Measurements from ENCODE around the gene ATXN7L1.
"Not testable (repeated sequence)": the region's sequence is repeated elsewhere in the genome, so short reads cannot be mapped to it uniquely, and the experiment has no call there.

DNA sequence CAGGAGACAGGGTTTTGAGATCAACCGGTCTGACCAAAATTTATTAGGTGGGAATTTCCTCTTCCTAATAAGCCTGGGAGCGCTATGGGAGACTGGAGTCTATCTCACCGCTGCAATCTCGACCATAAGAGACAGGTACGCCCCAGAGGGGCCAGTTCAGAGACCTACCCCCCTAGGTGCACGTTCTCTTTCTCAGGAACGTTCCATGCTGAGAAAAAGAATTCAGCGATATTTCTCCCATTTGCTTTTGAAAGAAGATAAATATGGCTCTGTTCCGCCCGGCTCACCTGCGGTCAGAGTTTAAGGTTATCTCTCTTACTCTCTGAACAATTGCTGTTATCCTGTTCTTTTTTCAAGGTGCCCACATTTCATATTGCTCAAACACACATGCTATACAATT, 179.2 kb downstream of the ATXN7L1 start:
- TF ChIP-seq, protein P1, sequence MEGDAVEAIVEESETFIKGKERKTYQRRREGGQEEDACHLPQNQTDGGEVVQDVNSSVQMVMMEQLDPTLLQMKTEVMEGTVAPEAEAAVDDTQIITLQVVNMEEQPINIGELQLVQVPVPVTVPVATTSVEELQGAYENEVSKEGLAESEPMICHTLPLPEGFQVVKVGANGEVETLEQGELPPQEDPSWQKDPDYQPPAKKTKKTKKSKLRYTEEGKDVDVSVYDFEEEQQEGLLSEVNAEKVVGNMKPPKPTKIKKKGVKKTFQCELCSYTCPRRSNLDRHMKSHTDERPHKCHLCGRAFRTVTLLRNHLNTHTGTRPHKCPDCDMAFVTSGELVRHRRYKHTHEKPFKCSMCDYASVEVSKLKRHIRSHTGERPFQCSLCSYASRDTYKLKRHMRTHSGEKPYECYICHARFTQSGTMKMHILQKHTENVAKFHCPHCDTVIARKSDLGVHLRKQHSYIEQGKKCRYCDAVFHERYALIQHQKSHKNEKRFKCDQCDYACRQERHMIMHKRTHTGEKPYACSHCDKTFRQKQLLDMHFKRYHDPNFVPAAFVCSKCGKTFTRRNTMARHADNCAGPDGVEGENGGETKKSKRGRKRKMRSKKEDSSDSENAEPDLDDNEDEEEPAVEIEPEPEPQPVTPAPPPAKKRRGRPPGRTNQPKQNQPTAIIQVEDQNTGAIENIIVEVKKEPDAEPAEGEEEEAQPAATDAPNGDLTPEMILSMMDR (IDR thresholded peaks at IDR 0.05): not testable (repeated sequence)
- TF ChIP-seq POLR2A (IDR thresholded peaks at IDR 0.05): not testable (repeated sequence)

All from Peyer's patch (tissue), 4 donors.